Keratinocyte (primary cell): ENCODE results near the gene SKAP1.

ENCODE experiments used
- EZH2 ChIP-seq: IDR thresholded peaks from one replicate; pipeline ENCODE4 v1.6.1; 2012; ENCODE audit warnings: inconsistent platforms, mild to moderate bottlenecking, low read length, moderate library complexity
- TF ChIP-seq, protein P1 (sequence below), 3 experiments: IDR thresholded peaks in 1 of 3; conservative IDR thresholded peaks in 1 of 3; optimal IDR thresholded peaks in 1 of 3; 2 replicates in 2 of 3; 3 replicates in 1 of 3; pipeline versions ENCODE3 to v1.5.1; 2011; ENCODE audit warnings: low read length in 3 of 3, mild to moderate bottlenecking in 3 of 3, moderate library complexity in 2 of 3, control low read depth in 1 of 3, inconsistent platforms in 1 of 3; ENCODE audit not compliant: insufficient read depth in 2 of 3; ENCODE audit errors: extremely low read depth in 1 of 3

DNA sequence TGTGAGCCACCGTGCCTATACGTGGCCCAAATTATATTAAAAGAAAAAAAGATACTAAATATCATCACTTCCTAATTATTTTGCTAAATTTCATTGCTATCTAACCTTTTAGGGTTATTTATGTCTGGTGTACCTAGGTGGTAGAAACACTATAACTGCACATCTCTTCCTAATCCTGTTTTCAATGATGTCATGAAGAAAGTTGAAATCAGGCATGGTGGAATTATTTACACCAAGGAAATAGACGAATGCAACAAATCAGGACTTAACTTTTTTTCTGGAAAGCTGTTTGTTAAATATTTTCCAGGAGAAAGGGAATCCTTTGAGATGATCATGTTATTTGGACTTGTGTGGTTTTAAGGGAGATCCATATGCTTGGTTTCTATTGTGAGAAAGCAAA, 39.2 kb upstream of the SKAP1 start:
- TF ChIP-seq, protein P1, sequence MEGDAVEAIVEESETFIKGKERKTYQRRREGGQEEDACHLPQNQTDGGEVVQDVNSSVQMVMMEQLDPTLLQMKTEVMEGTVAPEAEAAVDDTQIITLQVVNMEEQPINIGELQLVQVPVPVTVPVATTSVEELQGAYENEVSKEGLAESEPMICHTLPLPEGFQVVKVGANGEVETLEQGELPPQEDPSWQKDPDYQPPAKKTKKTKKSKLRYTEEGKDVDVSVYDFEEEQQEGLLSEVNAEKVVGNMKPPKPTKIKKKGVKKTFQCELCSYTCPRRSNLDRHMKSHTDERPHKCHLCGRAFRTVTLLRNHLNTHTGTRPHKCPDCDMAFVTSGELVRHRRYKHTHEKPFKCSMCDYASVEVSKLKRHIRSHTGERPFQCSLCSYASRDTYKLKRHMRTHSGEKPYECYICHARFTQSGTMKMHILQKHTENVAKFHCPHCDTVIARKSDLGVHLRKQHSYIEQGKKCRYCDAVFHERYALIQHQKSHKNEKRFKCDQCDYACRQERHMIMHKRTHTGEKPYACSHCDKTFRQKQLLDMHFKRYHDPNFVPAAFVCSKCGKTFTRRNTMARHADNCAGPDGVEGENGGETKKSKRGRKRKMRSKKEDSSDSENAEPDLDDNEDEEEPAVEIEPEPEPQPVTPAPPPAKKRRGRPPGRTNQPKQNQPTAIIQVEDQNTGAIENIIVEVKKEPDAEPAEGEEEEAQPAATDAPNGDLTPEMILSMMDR (optimal IDR thresholded peaks at IDR 0.05 in 1 of 3, IDR thresholded peaks at IDR 0.05 in 1 of 3, conservative IDR thresholded peaks at IDR 0.05 in 1 of 3; ENCODE audit: extremely low read depth in 1 of 3, insufficient read depth in 2 of 3, low read length in 3 of 3): no peak
- TF ChIP-seq EZH2: no peak
